Measurements from ENCODE around the gene CYB5R4. TPM values are rescaled to one million over a fixed set of nuclear protein-coding genes. Genes with fewer than 3 reads are reported as not detected.
"Not testable (repeated sequence)": the region's sequence is repeated elsewhere in the genome, so short reads cannot be mapped to it uniquely, and the experiment has no call there.

CYB5R4 gene
- total RNA-seq, 1 donor from 2014 or later: 35.4 TPM

DNA sequence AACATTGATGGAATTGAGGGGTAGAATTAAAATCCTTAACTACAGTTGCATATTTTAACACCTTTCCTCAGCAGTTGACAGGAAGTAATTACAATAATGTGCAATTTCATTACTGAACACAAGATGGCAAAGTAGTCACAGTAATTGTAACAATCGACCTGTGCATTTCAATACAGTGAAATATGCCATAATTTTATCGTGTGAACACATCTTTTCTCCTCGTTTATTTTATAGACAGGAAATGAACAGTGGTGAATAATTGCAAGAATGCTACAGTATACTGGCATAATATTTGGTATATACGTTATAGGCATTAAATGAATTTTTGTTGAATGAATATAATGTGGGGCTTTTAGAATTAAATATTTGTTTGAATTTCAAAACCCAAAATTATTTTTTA is 25.0 kb downstream of the CYB5R4 start:
- H3K27me3 ChIP-seq (ENCODE audit: low read depth): no peaks in the 10 kb centered on the region
- H3K36me3 ChIP-seq: no peaks in the 10 kb centered on the region
- no peak overlapping the region for H3K4me3 ChIP-seq
- TF ChIP-seq, protein P1, sequence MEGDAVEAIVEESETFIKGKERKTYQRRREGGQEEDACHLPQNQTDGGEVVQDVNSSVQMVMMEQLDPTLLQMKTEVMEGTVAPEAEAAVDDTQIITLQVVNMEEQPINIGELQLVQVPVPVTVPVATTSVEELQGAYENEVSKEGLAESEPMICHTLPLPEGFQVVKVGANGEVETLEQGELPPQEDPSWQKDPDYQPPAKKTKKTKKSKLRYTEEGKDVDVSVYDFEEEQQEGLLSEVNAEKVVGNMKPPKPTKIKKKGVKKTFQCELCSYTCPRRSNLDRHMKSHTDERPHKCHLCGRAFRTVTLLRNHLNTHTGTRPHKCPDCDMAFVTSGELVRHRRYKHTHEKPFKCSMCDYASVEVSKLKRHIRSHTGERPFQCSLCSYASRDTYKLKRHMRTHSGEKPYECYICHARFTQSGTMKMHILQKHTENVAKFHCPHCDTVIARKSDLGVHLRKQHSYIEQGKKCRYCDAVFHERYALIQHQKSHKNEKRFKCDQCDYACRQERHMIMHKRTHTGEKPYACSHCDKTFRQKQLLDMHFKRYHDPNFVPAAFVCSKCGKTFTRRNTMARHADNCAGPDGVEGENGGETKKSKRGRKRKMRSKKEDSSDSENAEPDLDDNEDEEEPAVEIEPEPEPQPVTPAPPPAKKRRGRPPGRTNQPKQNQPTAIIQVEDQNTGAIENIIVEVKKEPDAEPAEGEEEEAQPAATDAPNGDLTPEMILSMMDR (IDR thresholded peaks at IDR 0.05): peak; percentile 72
- peaks cover 5% of the 10 kb centered on the region for H3K4me1 ChIP-seq
- no peak for DNase-seq
- H3K27ac ChIP-seq: no peak overlapping the region
- H3K9me3 ChIP-seq: no peaks in the 10 kb centered on the region
- ATAC-seq: peak; percentile 38 to 70
- intact Hi-C loops (cut with DNase I): loop anchor here (5.0 kb wide), 1 partner anchor 328 kb away; no protein-coding TSS in a partner anchor

DNA sequence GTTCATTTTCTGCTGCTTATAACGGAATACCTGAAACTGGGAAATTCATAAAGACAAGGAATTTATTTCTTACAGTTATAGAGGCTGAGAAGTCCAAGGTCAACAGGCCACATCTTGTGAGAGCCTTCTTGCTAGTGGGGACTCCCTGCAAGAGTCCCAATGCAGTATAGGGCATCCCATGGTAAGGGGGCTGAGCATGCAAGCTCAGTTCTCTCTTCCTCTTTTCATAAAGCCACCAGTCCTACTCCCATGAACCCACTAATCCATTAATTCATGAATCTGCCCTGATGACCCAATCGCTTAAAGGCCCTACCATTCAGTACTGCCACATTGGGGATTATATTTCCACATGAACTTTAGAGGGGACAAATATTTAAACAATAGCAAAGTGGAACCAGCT is 26.5 kb downstream of the CYB5R4 start:
- H3K4me1 ChIP-seq: peaks cover 5% of the 10 kb centered on the region
- H3K27me3 ChIP-seq (ENCODE audit: low read depth): no peaks in the 10 kb centered on the region
- ATAC-seq: no peak
- no peak for DNase-seq
- TF ChIP-seq, protein P1 (IDR thresholded peaks at IDR 0.05): no peak
- H3K4me3 ChIP-seq: no peak overlapping the region
- no peaks in the 10 kb centered on the region for H3K36me3 ChIP-seq
- no peak overlapping the region for H3K27ac ChIP-seq
- no peaks in the 10 kb centered on the region for H3K9me3 ChIP-seq
- intact Hi-C loops (cut with DNase I): no loop called here

DNA sequence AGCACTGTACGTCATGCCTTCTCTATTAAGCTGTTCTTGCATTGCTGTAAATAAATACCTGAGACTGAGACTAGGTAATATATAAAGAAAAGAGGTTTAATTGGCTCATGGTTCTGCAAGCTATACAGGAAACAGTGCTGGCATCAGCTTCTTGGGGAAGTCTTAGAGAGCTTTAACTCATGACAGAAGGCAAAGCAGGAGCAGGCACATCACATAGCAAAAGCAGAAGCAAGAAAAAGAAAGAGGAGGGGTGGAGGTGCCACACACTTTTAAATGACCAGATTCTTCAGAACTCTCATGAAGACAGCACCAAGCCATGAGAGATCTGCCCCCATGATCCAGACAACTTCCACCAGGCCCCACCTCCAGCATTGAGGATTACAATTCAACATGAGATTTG is 30.1 kb downstream of the CYB5R4 start:
- peaks cover 6% of the 10 kb centered on the region for H3K36me3 ChIP-seq
- no peak overlapping the region for H3K27ac ChIP-seq
- TF ChIP-seq, protein P1 (IDR thresholded peaks at IDR 0.05): no peak
- DNase-seq (no peak), ATAC-seq (no peak)
- no peak overlapping the region for H3K4me3 ChIP-seq
- H3K9me3 ChIP-seq: no peaks in the 10 kb centered on the region
- peaks cover 12% of the 10 kb centered on the region for H3K4me1 ChIP-seq
- intact Hi-C loops (cut with DNase I): no loop called here
- H3K27me3 ChIP-seq (ENCODE audit: low read depth): no peaks in the 10 kb centered on the region

DNA sequence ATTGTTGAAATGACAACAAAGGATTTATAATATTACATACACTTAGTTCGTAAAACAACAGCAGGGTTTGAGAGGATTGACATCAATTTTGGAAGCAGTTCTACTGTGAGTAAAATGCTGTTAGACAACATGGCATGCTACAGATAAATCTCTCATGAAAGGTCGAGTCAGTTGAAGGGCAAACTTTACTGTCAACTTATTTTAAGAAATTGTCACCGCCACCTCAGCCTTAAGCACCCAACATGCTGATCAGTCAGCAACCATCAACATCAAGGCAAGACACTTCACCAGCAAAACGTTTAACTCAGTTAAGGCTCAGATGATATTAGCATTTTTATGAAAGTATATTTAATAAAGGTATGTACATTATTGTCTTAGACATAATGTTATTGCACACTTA is 31.0 kb downstream of the CYB5R4 start:
- DNase-seq (no peak), ATAC-seq (no peak)
- Histone ChIP-seq H3K36me3 (peaks cover 9% of the 10 kb centered on the region), H3K4me1 (peaks cover 10% of the 10 kb centered on the region), H3K9me3 (no peaks in the 10 kb centered on the region), H3K4me3 (no peak overlapping the region), H3K27ac (no peak overlapping the region), H3K27me3 (ENCODE audit: low read depth) (no peaks in the 10 kb centered on the region)
- TF ChIP-seq, protein P1 (IDR thresholded peaks at IDR 0.05): no peak
- intact Hi-C loops (cut with DNase I): no loop called here

DNA sequence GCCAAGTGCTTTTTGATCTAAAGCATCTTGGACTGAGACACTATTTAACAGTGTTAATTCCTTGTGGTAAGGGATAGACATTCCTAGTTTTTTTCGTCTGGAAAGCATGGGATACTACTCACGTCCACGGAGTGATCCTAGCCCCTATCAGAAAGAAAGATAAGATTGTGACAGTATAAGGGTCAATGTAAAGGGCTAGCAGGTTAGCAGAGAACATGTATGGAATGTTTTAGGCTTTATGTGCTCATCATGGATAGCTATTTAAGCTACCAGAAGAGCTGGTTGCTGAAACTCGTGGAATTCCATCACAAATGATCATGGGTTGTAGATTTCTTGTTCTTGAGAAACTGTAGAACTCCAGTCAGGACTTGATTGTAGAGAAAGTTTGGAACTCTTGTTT is 32.1 kb downstream of the CYB5R4 start:
- Histone ChIP-seq H3K27ac (no peak overlapping the region), H3K4me3 (no peak overlapping the region), H3K9me3 (no peaks in the 10 kb centered on the region), H3K36me3 (peaks cover 9% of the 10 kb centered on the region), H3K4me1 (peaks cover 10% of the 10 kb centered on the region), H3K27me3 (ENCODE audit: low read depth) (no peaks in the 10 kb centered on the region)
- TF ChIP-seq, protein P1 (IDR thresholded peaks at IDR 0.05): no peak
- ATAC-seq (no peak), DNase-seq (no peak)
- intact Hi-C loops (cut with DNase I): no loop called here

DNA sequence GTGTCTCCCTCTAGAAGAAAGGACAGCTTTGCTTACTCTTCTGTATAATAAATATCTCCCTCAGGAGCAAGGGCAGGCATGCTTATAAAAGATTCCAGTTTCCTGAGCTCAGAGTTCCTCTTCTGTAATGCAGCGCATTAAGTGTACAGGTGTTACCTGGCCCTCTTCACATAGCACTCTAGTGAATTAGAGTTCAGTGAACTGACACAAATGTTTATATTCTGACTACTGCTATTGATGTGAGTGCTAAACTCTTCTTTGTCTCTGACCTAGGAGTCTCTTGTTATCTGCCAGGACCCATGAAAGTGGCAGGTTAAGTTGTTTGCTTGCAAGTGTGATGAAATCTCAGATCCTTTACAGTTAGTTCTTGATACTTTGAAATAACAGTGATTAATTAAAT is 33.5 kb downstream of the CYB5R4 start:
- Histone ChIP-seq H3K4me3 (no peak overlapping the region), H3K27ac (no peak overlapping the region), H3K9me3 (no peaks in the 10 kb centered on the region), H3K27me3 (ENCODE audit: low read depth) (no peaks in the 10 kb centered on the region), H3K4me1 (peaks cover 10% of the 10 kb centered on the region), H3K36me3 (peaks cover 9% of the 10 kb centered on the region)
- intact Hi-C loops (cut with DNase I): no loop called here
- peak in 1 of 2 donors; percentile 57 for ATAC-seq
- no peak for DNase-seq
- TF ChIP-seq, protein P1 (IDR thresholded peaks at IDR 0.05): no peak

DNA sequence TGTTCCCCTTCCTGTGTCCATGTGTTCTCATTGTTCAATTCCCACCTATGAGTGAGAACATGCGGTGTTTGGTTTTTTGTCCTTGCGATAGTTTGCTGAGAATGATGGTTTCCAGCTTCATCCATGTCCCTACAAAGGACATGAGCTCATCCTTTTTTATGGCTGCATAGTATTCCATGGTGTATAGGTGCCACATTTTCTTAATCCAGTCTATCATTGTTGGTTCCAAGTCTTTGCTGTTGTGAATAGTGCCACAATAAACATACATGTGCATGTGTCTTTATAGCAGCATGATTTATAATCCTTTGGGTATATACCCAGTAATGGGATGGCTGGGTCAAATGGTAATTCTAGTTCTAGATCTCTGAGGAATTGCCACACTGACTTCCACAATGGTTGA is 37.6 kb downstream of the CYB5R4 start:
- ATAC-seq; H3K4me1 ChIP-seq; H3K36me3 ChIP-seq; intact Hi-C loops (cut with DNase I); DNase-seq; H3K27me3 ChIP-seq (ENCODE audit: low read depth); H3K9me3 ChIP-seq; H3K4me3 ChIP-seq; H3K27ac ChIP-seq: not testable (repeated sequence)

All from lower lobe of right lung (tissue), 2 donors.